HG03342 (cell line): ENCODE data around the gene TSPYL2.

Experiments used
- ATAC-seq: cut with Tn5 transposase; IDR thresholded peaks from one replicate; pipeline ENCODE4 v1.9.1; 2021; ENCODE audit warnings: mild to moderate bottlenecking, moderate library complexity; ENCODE audit not compliant: unreplicated experiment

Gene TSPYL2

DNA sequence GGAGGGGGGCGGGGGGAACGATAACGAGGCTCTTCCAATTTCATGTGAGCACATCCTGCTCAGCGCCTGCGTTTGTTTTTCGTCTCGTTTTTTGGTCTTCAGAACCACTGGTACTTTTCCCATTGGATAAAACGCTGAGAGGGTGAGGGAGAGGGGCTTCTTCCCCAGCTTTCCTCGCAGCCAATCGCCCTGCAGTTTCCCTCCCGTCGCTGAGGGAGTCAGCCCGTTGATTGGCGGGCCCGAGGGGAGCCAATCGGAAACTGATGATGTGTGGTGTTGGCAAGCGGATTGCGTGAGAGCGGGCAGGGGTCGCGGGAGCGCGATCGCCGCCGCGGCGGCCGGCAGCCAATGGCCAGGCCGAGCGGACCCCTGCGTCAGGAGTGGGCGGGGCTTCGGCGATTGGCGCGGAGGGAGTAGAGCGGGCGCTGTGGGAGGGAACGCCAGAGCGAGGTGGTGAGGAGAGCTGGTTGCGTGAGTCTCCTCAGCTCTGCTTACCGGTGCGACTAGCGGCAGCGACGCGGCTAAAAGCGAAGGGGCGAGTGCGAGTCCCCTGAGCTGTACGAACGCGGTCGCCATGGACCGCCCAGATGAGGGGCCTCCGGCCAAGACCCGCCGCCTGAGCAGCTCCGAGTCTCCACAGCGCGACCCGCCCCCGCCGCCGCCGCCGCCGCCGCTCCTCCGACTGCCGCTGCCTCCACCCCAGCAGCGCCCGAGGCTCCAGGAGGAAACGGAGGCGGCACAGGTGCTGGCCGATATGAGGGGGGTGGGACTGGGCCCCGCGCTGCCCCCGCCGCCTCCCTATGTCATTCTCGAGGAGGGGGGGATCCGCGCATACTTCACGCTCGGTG lies at the start of gene TSPYL2:
TSPYL2 (plus strand) TSS at position 443 of the 848 bp plus-strand sequence; CDS start at position 575, 132 bp downstream.
- peak; percentile 93 for ATAC-seq

DNA sequence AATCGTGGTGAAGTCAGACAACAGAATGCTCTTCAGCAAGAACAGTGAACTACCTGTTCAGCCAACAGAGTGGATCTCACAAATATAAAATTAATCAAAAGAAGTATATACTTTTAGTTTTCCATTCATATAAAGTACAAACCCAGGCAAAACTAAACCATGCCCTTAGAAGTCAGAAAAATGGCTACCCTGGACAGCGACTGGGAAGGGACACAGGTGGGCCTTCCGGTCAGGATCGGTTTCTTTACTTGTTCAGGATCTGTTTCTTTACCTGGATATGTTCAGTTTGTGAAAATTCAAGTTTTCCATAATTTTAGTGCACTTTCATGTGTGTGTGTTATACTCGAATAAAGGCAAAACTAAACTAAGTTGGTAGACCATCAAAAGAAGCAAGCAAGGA lies 46.0 kb upstream of the TSPYL2 start:
- ATAC-seq, result no peak

DNA sequence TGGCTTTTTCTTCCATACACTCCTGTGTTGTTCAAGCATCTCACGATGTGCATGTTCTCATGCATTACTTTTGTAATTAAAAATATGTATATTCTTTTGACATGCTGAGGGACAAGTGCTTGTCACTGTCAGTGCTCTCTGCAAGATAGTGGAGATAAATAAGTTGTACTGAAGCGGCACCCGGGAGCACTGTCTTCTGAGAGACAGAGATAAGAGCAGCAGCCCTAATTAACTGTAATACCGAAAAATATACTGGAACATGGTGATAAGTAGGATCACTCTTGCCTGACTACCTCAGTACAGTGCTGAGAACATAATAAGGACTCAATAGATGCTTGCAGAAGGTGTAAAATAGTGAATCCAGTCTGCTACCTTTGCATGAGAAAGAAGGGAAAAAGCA lies 42.9 kb upstream of the TSPYL2 start:
- no peak for ATAC-seq

DNA sequence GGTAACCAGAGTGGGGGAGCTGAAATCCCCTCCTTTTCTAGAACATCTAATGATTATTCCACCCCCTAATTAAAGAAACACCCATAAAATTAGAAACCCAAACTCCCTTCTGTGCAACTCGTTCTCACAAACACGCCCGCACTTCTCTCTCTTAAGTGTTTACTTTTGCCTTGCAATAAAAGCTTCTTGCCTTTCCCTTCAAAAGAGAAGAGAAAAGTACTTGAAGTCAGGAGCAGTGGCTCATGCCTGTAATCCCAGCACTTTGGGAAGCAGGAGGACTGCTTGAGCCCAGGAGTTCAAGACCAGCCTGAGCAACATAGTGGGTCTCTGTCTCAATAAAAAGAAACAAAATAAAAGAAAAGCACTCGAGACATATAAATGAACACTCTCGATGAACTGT lies 37.2 kb upstream of the TSPYL2 start:
- ATAC-seq, result no peak

DNA sequence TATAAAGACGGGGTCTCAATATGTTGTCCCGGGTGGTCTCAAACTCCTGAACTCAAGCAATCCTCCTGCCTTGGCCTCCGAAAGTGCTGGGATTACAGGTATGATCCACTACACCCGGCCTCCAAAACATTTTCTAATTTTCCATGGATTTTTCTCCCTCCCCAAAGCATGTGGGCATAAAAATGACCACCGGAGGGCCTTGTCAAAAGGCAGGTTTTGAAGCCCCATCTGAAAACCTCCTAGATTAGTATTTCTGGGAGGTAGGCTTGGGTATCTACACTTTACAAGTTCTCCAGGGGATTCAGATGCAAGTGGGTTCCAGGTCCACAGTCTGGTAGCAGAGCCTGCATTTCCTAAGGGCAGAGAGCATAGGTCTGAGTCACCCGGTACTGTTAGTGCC lies 34.9 kb upstream of the TSPYL2 start:
- ATAC-seq, result no peak

DNA sequence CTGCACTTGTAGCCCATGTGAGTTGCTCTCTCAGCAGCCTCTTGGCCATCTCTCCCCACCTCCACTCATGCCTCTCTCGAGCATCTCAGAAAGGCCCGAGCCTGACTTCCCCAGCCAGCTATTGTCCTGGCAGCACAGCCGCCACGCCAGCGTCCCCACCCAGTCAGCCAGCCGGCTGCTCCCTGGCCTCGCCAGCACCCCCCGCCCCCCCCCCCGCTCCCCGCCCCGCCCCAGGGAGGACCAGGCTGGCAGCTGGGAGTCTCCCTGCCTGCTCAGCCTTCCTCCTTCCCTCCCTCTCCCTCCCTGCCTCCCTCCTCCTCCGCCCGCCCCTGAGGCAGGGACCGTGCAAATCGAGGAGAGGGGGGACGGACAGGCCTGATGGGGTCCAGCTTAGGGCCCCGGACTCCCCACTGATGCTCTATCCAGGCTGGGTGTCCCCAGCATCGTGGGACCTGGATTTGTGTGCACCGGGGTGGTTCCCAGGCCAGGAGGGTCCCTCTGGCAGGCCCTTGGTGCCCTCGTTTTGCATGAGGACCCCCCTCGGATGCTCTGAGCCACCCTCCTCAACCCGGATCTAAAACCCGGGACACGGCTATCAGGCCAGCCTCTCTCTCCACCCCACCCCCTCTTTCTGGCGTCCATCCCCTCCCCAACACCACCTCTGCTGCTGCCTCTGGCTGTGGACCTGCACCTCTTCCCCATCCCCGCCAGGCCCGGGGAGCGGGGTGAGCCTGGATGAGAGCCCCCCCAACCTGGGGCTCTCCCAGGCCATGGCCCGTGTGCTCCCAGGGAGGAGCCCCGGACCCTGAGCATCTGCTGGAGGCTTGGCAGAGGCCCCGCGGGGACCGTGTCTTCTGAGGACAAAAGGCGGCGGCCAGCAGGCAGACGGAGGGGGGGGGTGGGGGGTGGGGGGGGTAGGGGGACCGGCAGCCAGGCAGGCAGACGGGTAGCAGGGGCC lies 33.7 kb upstream of the TSPYL2 start, which contains the start of gene GPR173:
GPR173 (plus strand) TSS at position 621 of the 958 bp plus-strand sequence. CDS start 27,833 bp downstream, outside the sequence.
- ATAC-seq, result no peak

DNA sequence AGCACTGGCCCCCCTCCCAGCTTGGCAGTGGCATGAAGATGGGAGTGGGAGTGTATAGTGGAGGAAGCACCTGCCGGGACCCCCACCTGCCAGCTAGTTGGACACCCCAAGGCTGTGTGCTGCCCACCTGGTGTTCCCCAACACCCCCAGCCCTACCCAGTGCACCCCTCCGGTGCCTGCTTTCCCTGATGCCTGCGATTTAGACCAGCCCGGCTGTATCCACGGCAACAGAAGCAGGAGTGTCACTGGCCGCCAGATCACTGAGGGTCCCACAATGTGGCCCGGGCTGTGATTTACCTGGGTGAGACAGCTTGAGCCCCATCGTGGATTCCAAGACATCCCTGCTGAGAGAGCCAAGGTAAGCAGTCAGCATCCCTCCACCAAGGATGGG lies 33.0 kb upstream of the TSPYL2 start:
- ATAC-seq, result no peak

DNA sequence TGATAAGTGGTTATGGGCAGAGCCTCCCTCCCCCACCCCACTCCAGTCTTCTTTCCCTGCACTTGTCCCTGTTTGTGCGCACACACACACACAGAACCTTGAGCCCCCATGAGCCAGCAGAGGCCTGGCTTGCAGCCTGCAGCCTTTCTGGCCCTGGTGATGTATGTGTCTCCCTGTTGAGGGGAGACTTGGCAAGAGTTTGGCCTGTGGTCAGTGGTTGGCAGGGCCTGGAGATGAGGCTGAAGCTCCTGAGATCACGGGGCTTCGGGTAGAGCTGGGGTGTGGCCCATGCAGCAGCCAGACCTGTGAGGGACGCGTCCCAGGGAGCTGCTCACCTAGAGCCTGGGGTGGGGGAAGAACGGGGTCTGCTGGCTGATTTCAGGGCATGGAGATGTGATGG lies 31.3 kb upstream of the TSPYL2 start:
- ATAC-seq, result no peak

DNA sequence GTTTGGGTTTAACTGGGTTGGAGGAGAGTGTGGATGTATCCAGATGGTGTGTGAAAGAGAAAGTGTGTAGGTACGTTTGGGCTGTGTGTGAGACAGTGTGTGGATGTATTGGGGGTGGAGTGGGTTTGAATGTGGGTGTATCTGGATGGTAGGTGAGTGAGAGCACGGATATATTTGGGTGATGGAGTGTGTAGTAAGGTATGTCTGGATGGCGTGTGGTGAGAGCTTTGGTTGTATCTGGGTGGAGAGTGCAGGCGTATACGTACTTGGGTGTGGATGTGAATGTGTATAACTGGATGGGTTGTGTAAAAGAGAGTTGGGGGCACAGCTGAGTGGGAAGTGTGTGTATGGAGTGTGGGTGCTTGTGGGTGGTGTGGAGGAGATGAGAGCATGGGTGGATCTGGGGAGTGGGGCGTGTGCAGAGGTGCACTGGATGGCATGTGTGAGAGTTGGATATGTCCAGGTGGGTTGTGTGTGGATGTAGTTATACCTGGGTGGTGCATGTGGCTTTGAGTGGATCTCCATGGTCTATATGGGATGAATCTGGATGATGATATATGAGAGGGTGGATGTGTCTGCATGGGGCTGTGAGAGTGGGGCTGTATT lies 26.8 kb upstream of the TSPYL2 start:
- no peak for ATAC-seq

DNA sequence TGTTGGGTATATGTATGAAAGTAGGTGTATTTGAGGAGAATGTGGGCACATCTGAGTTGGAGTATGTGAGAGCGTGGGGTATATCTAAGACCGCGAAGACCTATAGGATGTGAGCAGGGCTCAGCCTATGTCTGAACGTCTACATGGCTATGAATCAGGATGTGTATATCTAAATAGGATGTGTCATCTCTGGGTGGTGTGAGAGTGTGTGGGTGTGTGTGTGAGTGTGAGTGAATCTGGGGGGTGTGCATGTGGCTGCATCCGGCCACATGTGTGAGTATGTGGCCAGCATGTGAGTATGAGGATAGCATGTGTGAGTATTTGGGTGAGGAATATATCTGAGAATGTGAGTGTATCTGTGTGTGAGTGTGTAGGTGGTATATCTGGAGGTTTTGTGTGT lies 25.9 kb upstream of the TSPYL2 start:
- ATAC-seq, result no peak

DNA sequence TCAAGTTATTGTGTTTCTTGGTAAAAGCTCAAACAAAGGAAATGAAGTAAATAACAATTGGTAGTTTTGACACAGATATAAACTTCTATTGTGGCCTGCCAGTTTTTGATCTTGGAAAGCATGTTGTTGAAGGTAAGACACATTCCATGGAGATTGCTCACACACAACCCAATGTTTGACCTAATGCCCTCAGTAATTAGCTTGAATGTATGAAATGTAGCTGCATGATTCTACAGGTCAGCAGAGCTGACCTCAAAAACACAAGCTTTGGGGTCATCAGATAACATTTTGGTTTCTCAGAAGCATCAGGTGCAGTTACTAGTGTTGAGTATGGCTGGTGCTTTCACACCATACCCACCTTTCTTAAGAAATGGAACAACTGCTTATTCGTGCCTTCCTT lies 17.1 kb upstream of the TSPYL2 start:
- ATAC-seq, result no peak

DNA sequence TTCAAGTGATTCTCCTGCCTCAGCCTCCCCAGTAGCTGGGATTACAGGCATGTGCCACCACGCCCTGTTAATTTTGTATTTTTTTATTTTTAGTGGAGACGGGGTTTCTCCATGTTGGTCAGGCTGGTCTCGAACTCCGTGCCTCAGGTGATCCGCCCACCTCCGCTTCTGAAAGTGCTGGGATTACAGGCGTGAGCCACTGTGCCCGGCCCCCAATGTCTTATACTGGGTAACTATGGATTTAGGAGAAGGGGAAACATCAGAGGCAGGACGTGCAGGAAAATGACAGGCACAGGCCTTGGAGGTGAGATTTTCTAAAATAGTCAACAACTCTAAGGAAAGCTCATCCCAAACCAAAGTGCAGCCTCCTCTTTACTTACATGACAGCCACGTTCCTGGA lies 11.1 kb upstream of the TSPYL2 start:
- no peak for ATAC-seq

DNA sequence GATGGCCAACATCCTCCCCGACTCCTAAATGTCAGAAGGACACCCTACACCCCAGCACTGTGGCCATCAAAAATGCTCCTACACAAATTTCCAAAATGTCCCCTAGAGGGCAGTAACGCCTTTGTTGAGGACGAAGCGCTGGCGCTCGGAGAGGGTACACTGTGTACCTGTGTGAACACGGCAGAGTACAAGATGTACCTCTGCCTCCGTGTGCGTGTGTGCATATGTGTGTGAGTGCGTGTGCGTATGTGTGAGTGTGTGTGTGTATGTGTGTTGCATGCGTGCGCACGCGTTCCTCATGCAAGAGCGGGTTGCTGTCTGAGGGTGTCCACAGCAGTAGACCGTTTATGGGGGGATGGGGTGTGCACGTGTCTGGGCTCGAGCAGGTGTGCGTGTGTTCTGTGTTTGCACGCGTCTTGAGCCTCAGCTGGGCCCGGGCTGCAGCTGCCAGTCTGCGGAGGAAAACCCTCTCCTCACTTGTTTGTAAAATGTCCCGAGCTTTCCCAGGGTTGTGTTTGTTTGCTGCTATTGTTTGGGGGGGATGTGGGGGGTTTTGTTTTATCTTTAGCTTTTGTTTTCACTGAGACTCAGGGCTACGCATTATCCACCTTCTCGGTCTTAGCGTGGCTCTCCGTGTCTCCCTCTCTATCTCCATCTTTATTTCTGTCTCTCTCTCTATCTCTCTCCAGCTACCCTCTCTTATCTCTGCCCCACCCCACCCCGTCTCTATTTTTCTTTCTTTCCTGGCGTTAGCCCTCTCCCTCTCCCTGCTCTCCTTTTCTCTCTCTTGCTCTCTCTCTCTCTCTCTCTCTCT lies 10.4 kb upstream of the TSPYL2 start:
- ATAC-seq, result peak; percentile 86

DNA sequence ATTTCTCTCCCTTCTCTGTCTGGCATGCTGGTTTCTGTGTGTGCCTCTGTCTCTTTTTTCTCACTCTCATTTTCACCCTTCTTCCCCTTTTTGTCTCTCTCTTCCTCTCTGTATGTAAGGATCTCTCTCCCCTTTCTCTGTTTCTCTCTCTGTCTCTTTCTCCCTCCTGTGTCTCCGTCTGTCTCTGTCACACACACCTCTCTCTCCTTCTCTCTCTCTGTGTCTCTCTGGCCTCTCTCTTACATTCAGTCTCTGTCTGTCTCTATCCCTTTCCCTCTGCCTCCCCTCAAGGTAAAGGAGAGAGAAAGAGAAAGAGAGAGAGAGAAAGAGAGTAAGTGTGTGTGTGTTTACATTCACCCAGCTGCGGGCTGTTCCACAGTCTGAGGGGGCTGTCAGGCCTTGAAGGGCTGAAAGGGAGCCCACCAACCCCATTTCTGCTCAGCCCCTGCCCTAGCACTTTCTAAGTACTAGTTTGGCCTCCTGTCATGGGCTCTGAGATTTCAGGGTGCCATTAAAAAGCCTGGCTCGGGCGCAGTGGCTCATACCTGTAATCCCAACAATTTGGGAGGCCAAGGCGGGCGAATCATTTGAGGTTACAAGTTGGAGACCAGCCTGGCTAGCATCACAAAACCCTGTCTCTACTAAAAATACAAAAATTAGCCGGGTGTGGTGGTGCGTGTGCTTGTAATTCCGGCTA lies 9.6 kb upstream of the TSPYL2 start:
- ATAC-seq, result no peak

DNA sequence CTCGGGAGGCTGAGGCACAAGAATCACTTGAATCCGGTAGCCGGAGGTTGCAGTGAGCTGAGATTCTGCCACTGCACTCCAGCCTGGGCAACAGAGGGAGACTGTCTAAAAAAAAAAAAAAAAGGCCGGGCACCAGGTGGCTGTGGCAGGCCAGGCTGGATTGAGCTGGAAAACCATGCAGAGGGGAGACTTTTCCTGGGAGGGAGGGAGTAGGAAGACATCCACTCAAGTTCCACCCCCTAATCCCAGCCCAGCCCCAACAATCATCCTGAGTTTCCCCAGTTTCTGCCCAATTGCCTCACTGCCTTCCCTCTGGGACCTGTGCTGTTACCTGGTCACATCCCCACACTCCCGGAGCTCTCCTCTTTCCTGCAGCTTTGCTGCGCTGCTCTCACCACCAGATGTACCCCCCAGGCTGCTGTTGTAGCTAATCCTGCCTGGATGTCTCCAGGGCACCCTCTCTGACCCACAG lies 9.0 kb upstream of the TSPYL2 start:
- no peak for ATAC-seq

DNA sequence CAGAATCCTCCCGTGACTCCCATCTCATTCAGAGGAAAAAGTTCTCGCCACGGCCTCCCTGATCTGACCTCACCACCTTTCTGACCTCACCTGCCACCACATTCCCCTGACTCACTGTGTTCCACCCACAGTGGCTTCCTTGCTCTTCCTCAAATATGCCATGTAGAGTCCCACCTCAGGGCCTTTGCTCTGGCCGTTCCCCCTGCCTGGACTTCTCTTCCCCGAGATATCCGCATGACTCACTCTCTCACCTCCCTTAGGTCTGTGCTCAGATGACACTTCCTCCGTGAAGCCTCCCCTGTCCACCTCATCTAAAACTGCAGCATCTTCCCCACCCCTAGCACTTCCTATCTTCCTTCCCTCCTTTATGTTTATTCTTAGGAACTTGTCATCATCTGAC lies 7.2 kb upstream of the TSPYL2 start:
- no peak for ATAC-seq

DNA sequence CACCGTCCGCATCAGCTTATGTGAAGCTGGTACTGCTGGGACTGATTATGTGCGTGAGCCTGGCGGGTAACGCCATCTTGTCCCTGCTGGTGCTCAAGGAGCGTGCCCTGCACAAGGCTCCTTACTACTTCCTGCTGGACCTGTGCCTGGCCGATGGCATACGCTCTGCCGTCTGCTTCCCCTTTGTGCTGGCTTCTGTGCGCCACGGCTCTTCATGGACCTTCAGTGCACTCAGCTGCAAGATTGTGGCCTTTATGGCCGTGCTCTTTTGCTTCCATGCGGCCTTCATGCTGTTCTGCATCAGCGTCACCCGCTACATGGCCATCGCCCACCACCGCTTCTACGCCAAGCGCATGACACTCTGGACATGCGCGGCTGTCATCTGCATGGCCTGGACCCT lies 5.5 kb upstream of the TSPYL2 start:
- no peak for ATAC-seq

DNA sequence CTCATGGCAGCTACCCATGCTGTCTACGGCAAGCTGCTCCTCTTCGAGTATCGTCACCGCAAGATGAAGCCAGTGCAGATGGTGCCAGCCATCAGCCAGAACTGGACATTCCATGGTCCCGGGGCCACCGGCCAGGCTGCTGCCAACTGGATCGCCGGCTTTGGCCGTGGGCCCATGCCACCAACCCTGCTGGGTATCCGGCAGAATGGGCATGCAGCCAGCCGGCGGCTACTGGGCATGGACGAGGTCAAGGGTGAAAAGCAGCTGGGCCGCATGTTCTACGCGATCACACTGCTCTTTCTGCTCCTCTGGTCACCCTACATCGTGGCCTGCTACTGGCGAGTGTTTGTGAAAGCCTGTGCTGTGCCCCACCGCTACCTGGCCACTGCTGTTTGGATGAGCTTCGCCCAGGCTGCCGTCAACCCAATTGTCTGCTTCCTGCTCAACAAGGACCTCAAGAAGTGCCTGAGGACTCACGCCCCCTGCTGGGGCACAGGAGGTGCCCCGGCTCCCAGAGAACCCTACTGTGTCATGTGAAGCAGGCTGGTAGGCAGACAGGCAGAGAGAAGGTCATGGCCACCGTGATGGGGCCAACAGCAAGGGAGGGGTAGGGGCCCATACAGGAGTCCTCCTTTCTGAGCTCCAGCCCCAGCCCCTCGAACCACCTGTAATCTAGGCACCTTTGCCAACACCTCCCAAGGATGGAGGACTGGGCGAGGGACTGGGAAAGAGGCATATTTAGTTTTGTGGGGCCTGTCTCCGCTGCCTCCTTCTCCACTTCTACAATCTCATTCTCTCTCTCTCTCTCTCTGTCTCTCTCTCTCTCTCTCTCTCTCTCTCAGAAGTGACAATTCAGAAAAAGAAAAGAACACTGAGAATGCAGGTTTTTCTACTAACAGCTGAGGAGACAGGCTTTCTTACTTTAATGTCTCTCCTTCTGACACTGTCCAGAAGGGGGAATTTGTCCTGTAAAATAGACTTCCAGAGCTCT lies 4.7 kb upstream of the TSPYL2 start:
- no peak for ATAC-seq

DNA sequence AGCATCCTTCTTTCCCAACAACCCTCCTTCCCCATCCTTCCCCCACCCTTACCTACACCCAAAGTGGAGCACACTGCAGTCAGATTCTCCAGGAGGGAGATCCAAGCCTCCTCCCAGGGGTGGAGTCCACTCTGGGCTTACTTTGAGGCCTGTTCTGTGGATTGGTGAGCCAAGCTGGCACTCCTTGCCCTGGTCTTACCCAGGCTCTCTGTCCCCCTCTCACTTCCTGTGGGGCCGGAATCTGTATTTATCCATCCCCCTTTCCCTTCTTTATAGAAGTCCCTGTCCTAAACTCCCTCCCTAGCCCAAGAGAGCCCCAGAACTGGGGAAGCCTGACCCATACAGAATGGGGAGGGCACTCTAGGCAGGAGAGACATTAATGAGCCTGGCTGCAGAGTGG lies 3.2 kb upstream of the TSPYL2 start:
- ATAC-seq, result no peak
